ENCODE results near the gene ADAMTS9.
A peak's percentile ranks its signal among the peaks of the same experiment; 100 is the strongest.

Gene ADAMTS9

DNA sequence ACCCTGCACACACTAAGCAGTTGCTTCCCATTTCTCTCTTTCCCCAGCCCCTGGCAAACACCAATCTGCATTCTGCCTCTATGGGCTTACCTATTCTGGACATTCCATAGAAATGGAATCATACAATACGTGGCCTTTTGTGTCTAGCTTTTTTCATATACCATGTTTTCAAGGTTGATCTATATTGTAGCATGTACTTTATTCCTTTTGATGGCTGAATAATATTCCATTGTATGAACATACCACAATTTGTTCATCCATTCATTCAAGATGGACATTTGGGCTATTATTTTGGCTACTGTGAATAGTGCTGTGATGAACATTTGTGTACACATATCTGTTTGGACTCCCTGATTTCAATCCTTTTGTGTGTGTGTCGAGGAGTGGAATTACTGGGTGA is 18.1 kb upstream of the ADAMTS9 start:
- TF ChIP-seq, protein P1, sequence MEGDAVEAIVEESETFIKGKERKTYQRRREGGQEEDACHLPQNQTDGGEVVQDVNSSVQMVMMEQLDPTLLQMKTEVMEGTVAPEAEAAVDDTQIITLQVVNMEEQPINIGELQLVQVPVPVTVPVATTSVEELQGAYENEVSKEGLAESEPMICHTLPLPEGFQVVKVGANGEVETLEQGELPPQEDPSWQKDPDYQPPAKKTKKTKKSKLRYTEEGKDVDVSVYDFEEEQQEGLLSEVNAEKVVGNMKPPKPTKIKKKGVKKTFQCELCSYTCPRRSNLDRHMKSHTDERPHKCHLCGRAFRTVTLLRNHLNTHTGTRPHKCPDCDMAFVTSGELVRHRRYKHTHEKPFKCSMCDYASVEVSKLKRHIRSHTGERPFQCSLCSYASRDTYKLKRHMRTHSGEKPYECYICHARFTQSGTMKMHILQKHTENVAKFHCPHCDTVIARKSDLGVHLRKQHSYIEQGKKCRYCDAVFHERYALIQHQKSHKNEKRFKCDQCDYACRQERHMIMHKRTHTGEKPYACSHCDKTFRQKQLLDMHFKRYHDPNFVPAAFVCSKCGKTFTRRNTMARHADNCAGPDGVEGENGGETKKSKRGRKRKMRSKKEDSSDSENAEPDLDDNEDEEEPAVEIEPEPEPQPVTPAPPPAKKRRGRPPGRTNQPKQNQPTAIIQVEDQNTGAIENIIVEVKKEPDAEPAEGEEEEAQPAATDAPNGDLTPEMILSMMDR (IDR thresholded peaks at IDR 0.05; ENCODE audit: control insufficient read depth, insufficient read depth, low read depth, low read length, missing control alignments), result no peak
- H3K4me3 ChIP-seq (ENCODE audit: control insufficient read depth, low read depth, low read length), result no peak overlapping the region
- DNase-seq (ENCODE audit: low read depth), result no peak

DNA sequence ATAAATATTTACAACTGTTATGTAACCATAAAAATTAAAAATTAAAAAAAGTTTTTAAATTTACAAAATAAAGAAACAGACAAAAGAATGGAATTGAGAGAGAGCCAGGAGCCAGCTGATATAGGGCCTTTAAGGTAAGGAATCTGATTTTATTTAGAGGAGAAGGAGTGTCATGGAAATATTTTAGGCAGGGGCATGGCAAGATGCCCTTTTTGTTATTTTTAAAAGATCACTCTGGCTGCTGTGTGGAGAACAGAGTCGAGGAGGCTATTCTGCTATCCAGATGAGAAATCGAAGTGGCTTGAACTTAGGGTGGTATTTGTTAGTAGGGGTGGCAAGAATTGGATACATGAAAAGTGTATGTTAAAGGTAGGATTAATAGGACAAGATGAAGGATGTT is 9.1 kb upstream of the ADAMTS9 start:
- TF ChIP-seq, protein P1 (IDR thresholded peaks at IDR 0.05; ENCODE audit: control insufficient read depth, insufficient read depth, low read depth, low read length, missing control alignments), result no peak
- DNase-seq (ENCODE audit: low read depth), result no peak
- H3K4me3 ChIP-seq (ENCODE audit: control insufficient read depth, low read depth, low read length), result no peak overlapping the region

DNA sequence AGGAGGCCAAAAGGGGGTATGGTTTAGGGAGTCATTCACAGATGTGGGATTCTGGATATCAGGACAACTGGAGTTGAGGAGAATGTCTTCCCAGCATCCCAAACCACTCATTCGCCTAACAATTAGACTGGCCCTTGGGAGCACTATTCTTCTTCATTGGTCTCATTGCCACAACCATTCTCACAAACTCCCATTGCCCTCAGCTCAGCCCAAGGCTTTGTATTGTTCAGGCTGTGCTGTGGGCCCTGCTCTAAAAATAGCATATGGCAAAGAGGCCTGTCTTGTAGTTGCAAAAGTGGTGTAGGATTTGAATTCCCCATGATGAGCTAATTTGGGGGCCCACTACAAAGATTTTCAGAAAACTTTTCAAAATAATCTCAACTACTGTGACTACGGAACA is 6.3 kb upstream of the ADAMTS9 start:
- no peak overlapping the region for H3K4me3 ChIP-seq (ENCODE audit: control insufficient read depth, low read depth, low read length)

DNA sequence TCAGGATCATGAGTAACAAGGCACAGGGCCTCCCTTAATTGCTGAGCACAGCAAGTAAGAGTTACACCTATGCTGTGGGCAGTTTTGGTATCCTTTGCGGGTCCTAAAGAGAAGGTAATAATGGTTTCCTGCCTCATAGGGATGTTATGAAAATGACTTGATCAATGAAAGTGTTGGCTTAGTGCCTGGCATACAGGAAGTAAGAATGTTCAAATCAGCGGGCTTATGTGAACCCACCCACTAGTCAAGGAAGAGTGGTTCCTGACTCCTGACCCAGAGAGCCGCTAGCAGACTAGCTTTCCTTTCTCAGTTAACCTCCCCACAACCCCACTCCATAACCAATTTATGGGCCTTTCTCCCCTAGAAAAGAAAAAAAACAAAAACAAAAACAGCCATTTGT is 5.2 kb upstream of the ADAMTS9 start:
- no peak overlapping the region for H3K4me3 ChIP-seq (ENCODE audit: control insufficient read depth, low read depth, low read length)
- TF ChIP-seq, protein P1 (IDR thresholded peaks at IDR 0.05; ENCODE audit: control insufficient read depth, insufficient read depth, low read depth, low read length, missing control alignments), result no peak
- no peak for DNase-seq (ENCODE audit: low read depth)

More for the DNA sequence above, 6.3 kb upstream of the ADAMTS9 start:
- TF ChIP-seq, protein P1 (IDR thresholded peaks at IDR 0.05; ENCODE audit: control insufficient read depth, insufficient read depth, low read depth, low read length, missing control alignments), result no peak
- DNase-seq (ENCODE audit: low read depth), result no peak

DNA sequence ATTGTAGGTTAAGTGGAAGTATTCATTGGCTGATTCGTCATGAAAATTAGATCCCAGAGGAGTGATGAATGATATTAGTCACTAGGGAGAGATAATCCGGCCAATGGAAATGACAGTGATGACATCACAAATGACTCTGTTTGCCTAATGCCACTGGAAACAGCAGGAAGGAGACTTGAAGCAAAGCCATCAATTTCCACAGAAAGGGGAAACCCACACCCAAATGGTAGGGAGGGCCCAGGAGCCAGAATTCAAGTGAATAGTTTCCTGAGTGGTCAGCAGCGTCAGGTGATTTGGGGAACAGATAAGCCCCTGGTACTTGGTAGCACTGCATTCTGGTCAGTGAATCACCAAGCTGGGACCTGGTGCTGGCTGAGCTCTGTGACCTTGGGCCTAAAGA is 3.3 kb upstream of the ADAMTS9 start:
- TF ChIP-seq, protein P1 (IDR thresholded peaks at IDR 0.05; ENCODE audit: control insufficient read depth, insufficient read depth, low read depth, low read length, missing control alignments), result no peak
- no peak overlapping the region for H3K4me3 ChIP-seq (ENCODE audit: control insufficient read depth, low read depth, low read length)
- DNase-seq (ENCODE audit: low read depth), result no peak

DNA sequence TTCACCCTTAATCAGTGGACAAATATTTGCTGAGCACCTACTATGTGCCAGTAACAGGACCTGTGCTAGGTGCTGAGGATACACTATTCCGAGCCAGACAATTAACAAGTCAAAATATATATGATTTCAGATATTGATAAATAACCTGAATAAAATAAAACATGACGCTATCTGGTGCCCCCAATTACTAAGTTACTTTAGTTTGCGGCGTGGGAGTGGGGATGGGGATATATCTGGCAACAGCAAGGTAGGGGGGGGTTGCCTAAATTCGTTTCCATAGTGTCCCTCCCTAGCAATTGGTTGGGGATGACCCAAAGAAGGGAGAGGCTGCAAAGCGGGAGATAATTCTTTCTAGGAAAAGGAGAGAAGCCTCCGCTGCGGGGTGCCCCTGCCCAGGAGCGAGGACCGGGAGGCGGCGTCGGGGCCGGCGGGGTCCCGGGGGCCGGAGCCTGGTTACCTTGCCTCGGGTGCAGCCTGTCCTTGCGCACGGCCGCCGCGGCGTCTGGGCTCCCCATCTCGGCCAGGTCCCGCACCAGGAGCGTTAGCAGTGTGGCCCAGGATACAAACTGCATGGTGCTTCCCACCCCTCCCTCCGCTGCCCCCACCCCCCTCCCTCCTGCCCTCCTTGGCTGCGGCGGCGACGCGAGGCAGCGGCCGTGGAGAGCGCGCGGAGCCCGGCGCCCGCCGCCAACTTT is 567 bp downstream of the ADAMTS9 start:
- TF ChIP-seq, protein P1 (IDR thresholded peaks at IDR 0.05; ENCODE audit: control insufficient read depth, insufficient read depth, low read depth, low read length, missing control alignments), result no peak
- H3K4me3 ChIP-seq (ENCODE audit: control insufficient read depth, low read depth, low read length), result peak overlapping the region; percentile 64
- no peak for DNase-seq (ENCODE audit: low read depth)
